ENCODE data around the gene ATR. TPM values are rescaled to one million over a fixed set of nuclear protein-coding genes. Genes with fewer than 3 reads are reported as not detected.
"Not testable (repeated sequence)": the region's sequence is repeated elsewhere in the genome, so short reads cannot be mapped to it uniquely, and the experiment has no call there.

ATR gene
- total RNA-seq, 1 donor from 2014 or later: 15.2 TPM

GRCh38 chr3:142595141-142595540, 16.6 kb upstream of the ATR start:
- Mint-ChIP-seq H3K4me3 (ENCODE audit: unreplicated experiment) (peak overlapping the region; percentile 94), H3K9me3 (ENCODE audit: low read depth) (no peaks in the 10 kb centered on the region), H3K27ac (ENCODE audit: unreplicated experiment) (peak overlapping the region; percentile 90)

GRCh38 chr3:142592268-142592667, 13.7 kb upstream of the ATR start:
- peaks cover 20% of the 10 kb centered on the region for H3K4me1 Mint-ChIP-seq (ENCODE audit: low read depth)
- H3K36me3 Mint-ChIP-seq (ENCODE audit: low read depth); H3K9me3 Mint-ChIP-seq (ENCODE audit: low read depth); H3K4me3 Mint-ChIP-seq (ENCODE audit: unreplicated experiment); H3K27ac Mint-ChIP-seq (ENCODE audit: unreplicated experiment); H3K27me3 Mint-ChIP-seq (ENCODE audit: low read depth); DNase-seq (ENCODE audit: low spot score): not testable (repeated sequence)

More at GRCh38 chr3:142595141-142595540, 16.6 kb upstream of the ATR start:
- Mint-ChIP-seq H3K36me3 (ENCODE audit: low read depth) (no peaks in the 10 kb centered on the region), H3K27me3 (ENCODE audit: low read depth) (peaks cover 2% of the 10 kb centered on the region), H3K4me1 (ENCODE audit: low read depth) (peaks cover 20% of the 10 kb centered on the region)
- no peak for TF ChIP-seq CTCF (IDR thresholded peaks at IDR 0.05)
- no peak for DNase-seq (ENCODE audit: low spot score)

- no peak overlapping the region for H3K27ac Mint-ChIP-seq (ENCODE audit: unreplicated experiment)
- no peaks in the 10 kb centered on the region for H3K9me3 Mint-ChIP-seq (ENCODE audit: low read depth)
- no peak overlapping the region for H3K4me3 Mint-ChIP-seq (ENCODE audit: unreplicated experiment)
- DNase-seq (ENCODE audit: low spot score): no peak
- no peaks in the 10 kb centered on the region for H3K36me3 Mint-ChIP-seq (ENCODE audit: low read depth)
- no peak for TF ChIP-seq CTCF (IDR thresholded peaks at IDR 0.05)
- H3K27me3 Mint-ChIP-seq (ENCODE audit: low read depth): peaks cover 3% of the 10 kb centered on the region
- H3K4me1 Mint-ChIP-seq (ENCODE audit: low read depth): peaks cover 6% of the 10 kb centered on the region
Measured at GRCh38 chr3:142588703-142589102, 10.2 kb upstream of the ATR start.

GRCh38 chr3:142586803-142587406, 8.4 kb upstream of the ATR start:
- Mint-ChIP-seq H3K4me1 (ENCODE audit: low read depth) (peaks cover 6% of the 10 kb centered on the region), H3K27me3 (ENCODE audit: low read depth) (peaks cover 7% of the 10 kb centered on the region), H3K36me3 (ENCODE audit: low read depth) (no peaks in the 10 kb centered on the region), H3K4me3 (ENCODE audit: unreplicated experiment) (no peak overlapping the region), H3K27ac (ENCODE audit: unreplicated experiment) (no peak overlapping the region), H3K9me3 (ENCODE audit: low read depth) (no peaks in the 10 kb centered on the region)
- DNase-seq (ENCODE audit: low spot score): no peak
- peak; percentile 89 for TF ChIP-seq CTCF (IDR thresholded peaks at IDR 0.05)

- H3K27me3 Mint-ChIP-seq (ENCODE audit: low read depth); H3K4me3 Mint-ChIP-seq (ENCODE audit: unreplicated experiment); H3K27ac Mint-ChIP-seq (ENCODE audit: unreplicated experiment); H3K9me3 Mint-ChIP-seq (ENCODE audit: low read depth); H3K36me3 Mint-ChIP-seq (ENCODE audit: low read depth); DNase-seq (ENCODE audit: low spot score): not testable (repeated sequence)
- peaks cover 28% of the 10 kb centered on the region for H3K4me1 Mint-ChIP-seq (ENCODE audit: low read depth)
Measured at GRCh38 chr3:142581070-142581469, 2.5 kb upstream of the ATR start.

- peaks cover 7% of the 10 kb centered on the region for H3K27me3 Mint-ChIP-seq (ENCODE audit: low read depth)
- H3K9me3 Mint-ChIP-seq (ENCODE audit: low read depth): no peaks in the 10 kb centered on the region
- DNase-seq (ENCODE audit: low spot score): no peak
- H3K4me1 Mint-ChIP-seq (ENCODE audit: low read depth): peaks cover 35% of the 10 kb centered on the region
- H3K36me3 Mint-ChIP-seq (ENCODE audit: low read depth): no peaks in the 10 kb centered on the region
- no peak for TF ChIP-seq CTCF (IDR thresholded peaks at IDR 0.05)
- peak overlapping the region; percentile 94 for H3K4me3 Mint-ChIP-seq (ENCODE audit: unreplicated experiment)
- H3K27ac Mint-ChIP-seq (ENCODE audit: unreplicated experiment): no peak overlapping the region
Measured at GRCh38 chr3:142580061-142580423, 1.5 kb upstream of the ATR start.
